HepG2 (cell line): ENCODE data around the gene AP4M1. TPM values are rescaled to one million over a fixed set of nuclear protein-coding genes. Genes with fewer than 3 reads are reported as not detected.

Experiments
- EP300 ChIP-seq, 3 experiments: sonication (generic) in 1 of 3; formaldehyde crosslinking in 1 of 3; IDR thresholded peaks; 2 replicates each; pipeline versions ENCODE4 v1.5.1 to v1.6.1; 2011 to 2020; ENCODE audit warnings: low read depth in 2 of 3, low read length in 2 of 3, borderline replicate concordance in 1 of 3, improper control_type of control experiment in 1 of 3, mild to moderate bottlenecking in 1 of 3, missing genetic modification reagents in 1 of 3, moderate library complexity in 1 of 3
- FOSL1 ChIP-seq: sonication (generic); formaldehyde crosslinking; IDR thresholded peaks from 2 replicates; pipeline ENCODE4 v1.9.0; 2021; ENCODE audit warnings: missing genetic modification reagents, borderline replicate concordance
- NBN ChIP-seq: fragments of 450-650 bp; conservative IDR thresholded peaks from 2 replicates; pipeline ENCODE4 v1.6.1; 2017
- NFIB ChIP-seq: sonication (generic); formaldehyde crosslinking; IDR thresholded peaks from 2 replicates; pipeline ENCODE4 v1.9.0; 2021; ENCODE audit warnings: missing genetic modification reagents, mild to moderate bottlenecking, borderline replicate concordance
- STAT5B ChIP-seq: sonication (generic); formaldehyde crosslinking; IDR thresholded peaks from 2 replicates; pipeline ENCODE4 v1.4.0; 2020; ENCODE audit warnings: missing genetic modification reagents
- TAF15 ChIP-seq: fragments of 200-400 bp; formaldehyde crosslinking; IDR thresholded peaks from one replicate; pipeline ENCODE4 v1.6.1; 2018; ENCODE audit warnings: mild to moderate bottlenecking, low read depth, low read length; ENCODE audit not compliant: poor library complexity, severe bottlenecking
- THAP9 ChIP-seq: sonication (generic); formaldehyde crosslinking; IDR thresholded peaks from 2 replicates; pipeline ENCODE4; 2020; ENCODE audit warnings: missing genetic modification reagents, mild to moderate bottlenecking, borderline replicate concordance
- ZNF136 ChIP-seq: sonication (generic); formaldehyde crosslinking; IDR thresholded peaks from 2 replicates; pipeline ENCODE4 v1.8.1; 2022; ENCODE audit warnings: low read depth, mild to moderate bottlenecking, moderate library complexity, missing genetic modification reagents
- ZNF18 ChIP-seq: sonication (generic); formaldehyde crosslinking; IDR thresholded peaks from 2 replicates; pipeline ENCODE4 v1.8.0; 2022; ENCODE audit warnings: mild to moderate bottlenecking, missing genetic modification reagents; ENCODE audit not compliant: insufficient replicate concordance
- ZNF276 ChIP-seq: sonication (generic); formaldehyde crosslinking; IDR thresholded peaks from 2 replicates; pipeline ENCODE4 v1.4.0; 2020; ENCODE audit warnings: mild to moderate bottlenecking, low read depth, missing genetic modification reagents
- ZNF503 ChIP-seq: sonication (generic); formaldehyde crosslinking; IDR thresholded peaks from 2 replicates; pipeline ENCODE4 v1.4.0; 2020; ENCODE audit warnings: missing genetic modification reagents
- ZNF609 ChIP-seq: sonication (generic); formaldehyde crosslinking; IDR thresholded peaks from 2 replicates; pipeline ENCODE4 v1.4.0; 2020; ENCODE audit warnings: mild to moderate bottlenecking, missing genetic modification reagents, borderline replicate concordance
- ZNF672 ChIP-seq: sonication (generic); formaldehyde crosslinking; IDR thresholded peaks from 2 replicates; pipeline ENCODE4 v1.8.1; 2022; ENCODE audit warnings: missing genetic modification reagents
- polyA plus RNA-seq, 8 experiments: library from polyadenylated mRNA; depleted of rRNA in 3 of 8; stranded (reverse) in 7 of 8; unstranded in 1 of 8; fragments of >200 nt; fragmentation: Illumina TruSeq in 4 of 8; extraction: Trizol in 4 of 8; gene quantifications; 2 replicates each; pipeline versions ENCODE4 v1.2.1 to v1.2.3, GENCODE V29; 2011 to 2016; ENCODE audit warnings: low read depth in 4 of 8, missing spikeins in 1 of 8, mixed read lengths in 1 of 8; ENCODE audit not compliant: insufficient read depth in 1 of 8
- total RNA-seq, 5 experiments: library from RNA; depleted of rRNA; stranded (reverse); fragments of >200 nt; fragmentation: Illumina TruSeq; extraction: Trizol; gene quantifications; 2 replicates each; pipeline ENCODE4 v1.2.3, GENCODE V29; 2016; ENCODE audit warnings: low read depth in 1 of 5

Gene AP4M1
- total and polyA plus RNA-seq, 2 of the 13 experiments (the other 11 are each of a cell fraction or from before 2014, with no cell fraction given): 6.3 to 9.7 TPM

GRCh38 chr7:100148559-100149328, 47.3 kb downstream of the AP4M1 start, which contains the start of gene LAMTOR4 (continued):
- TF ChIP-seq FOSL1 (no peak), ZNF609 (CRISPR knock-in tag) (0 out of 2 replicates have a peak, but pooled peaks have one; percentile 1), TAF15 (no peak), STAT5B (CRISPR knock-in tag) (0 out of 2 replicates have a peak, but pooled peaks have one; percentile 78), ZNF136 (CRISPR knock-in tag) (no peak), THAP9 (CRISPR knock-in tag) (0 out of 2 replicates have a peak, but pooled peaks have one; percentile 70), NFIB (CRISPR knock-in tag) (no peak), ZNF276 (CRISPR knock-in tag) (peak; percentile 75; the same call in 1 of the 2 replicates), ZNF503 (CRISPR knock-in tag) (no peak), EP300 (IDR thresholded peaks at IDR 0.05; ENCODE audit: low read depth in 2 of 2, low read length in 2 of 2) (no peak; a peak in 1 of 4 replicates), EP300 (CRISPR knock-in tag; IDR thresholded peaks at IDR 0.05; ENCODE audit: borderline replicate concordance) (no peak), ZNF18 (CRISPR knock-in tag) (peak; percentile 92), NBN (no peak), ZNF672 (CRISPR knock-in tag) (no peak)
